AG09319 (cell line): ENCODE measurements around the gene SCP2D1.

Source experiments
- DNase-seq: peaks from one replicate; pipeline ENCODE4 v3.0.0-alpha.2; 2010; ENCODE audit warnings: low read depth; ENCODE audit errors: extremely low read depth
- CTCF ChIP-seq: IDR thresholded peaks from 2 replicates; pipeline ENCODE4 v1.5.1; 2011; ENCODE audit warnings: low read depth, mild to moderate bottlenecking, inconsistent platforms, low read length, moderate library complexity

Gene SCP2D1

GRCh38 chr20:18795366-18795765 lies 18.2 kb upstream of the SCP2D1 start:
- DNase-seq = no peak
- TF ChIP-seq CTCF = no peak

GRCh38 chr20:18796282-18796833 lies 17.2 kb upstream of the SCP2D1 start:
- DNase-seq = no peak
- TF ChIP-seq CTCF = no peak

GRCh38 chr20:18801516-18801915 lies 12.1 kb upstream of the SCP2D1 start:
- TF ChIP-seq CTCF = no peak
- DNase-seq = no peak

- no peak for DNase-seq
- TF ChIP-seq CTCF = no peak
Observed at GRCh38 chr20:18802012-18802634, 11.5 kb upstream of the SCP2D1 start.

- DNase-seq = no peak
- no peak for TF ChIP-seq CTCF
Observed at GRCh38 chr20:18805881-18806280, 7.7 kb upstream of the SCP2D1 start.

- TF ChIP-seq CTCF = no peak
- no peak for DNase-seq
Observed at GRCh38 chr20:18808712-18809111, 4.9 kb upstream of the SCP2D1 start.

GRCh38 chr20:18811186-18811585 lies 2.4 kb upstream of the SCP2D1 start:
- DNase-seq = no peak
- no peak for TF ChIP-seq CTCF
